Muscle of back (tissue), 11 donors: ENCODE measurements around the gene COL23A1. TPM values are rescaled to one million over a fixed set of nuclear protein-coding genes. Genes with fewer than 3 reads are reported as not detected.
"Not testable (repeated sequence)": the region's sequence is repeated elsewhere in the genome, so short reads cannot be mapped to it uniquely, and the experiment has no call there.

Experiments
- DNase-seq, 3 donors: peaks; one replicate each; pipeline versions ENCODE4 v3.0.0 to v3.0.0-alpha.2; 2013
- polyA plus RNA-seq, 10 donors: library from polyadenylated mRNA; unstranded; fragments of 120-200 nt; gene quantifications; one replicate each; pipeline ENCODE4 v1.2.1, GENCODE V29; 2013; ENCODE audit not compliant: insufficient read length in 10 of 10

COL23A1 gene
- polyA plus RNA-seq, 10 donors, result 0.67 to 13.2 (median 4.5) TPM

DNA sequence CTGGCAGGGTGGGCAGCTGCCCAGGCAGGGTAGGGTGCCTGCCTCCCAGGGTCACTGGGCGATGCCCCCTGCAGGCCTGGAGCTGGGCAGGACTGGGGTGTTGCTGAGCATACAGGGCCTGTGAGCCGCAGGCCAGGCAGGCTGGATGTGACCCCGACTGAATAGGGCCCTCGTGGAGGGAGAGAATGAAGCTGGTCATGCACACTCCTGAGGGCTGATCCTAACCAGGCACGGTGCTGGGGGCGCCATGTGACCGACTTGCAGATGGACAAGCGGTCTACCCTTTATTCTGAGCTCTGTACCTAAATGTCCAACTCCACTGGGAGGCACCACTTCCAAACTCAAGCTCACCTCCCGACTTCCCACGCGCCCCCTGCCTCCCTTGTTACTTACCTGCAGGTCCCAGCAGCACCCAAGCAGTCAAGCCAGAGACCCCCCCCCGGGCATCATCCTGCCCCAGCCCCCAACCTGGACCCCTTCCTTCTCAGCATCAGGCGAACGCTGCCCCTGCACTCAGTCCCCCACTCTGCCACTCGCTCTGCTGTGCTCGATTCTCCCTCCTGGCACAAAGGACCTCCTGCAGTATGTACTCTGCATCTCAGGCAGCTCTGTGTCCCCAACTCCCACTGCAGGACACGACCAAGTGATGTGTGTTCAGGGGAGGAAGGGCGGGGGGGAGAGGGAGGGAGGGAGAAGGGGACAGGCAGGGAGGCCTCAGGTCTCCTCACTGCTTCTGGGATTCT is 280.8 kb downstream of the COL23A1 start:
- DNase-seq, result no peak

DNA sequence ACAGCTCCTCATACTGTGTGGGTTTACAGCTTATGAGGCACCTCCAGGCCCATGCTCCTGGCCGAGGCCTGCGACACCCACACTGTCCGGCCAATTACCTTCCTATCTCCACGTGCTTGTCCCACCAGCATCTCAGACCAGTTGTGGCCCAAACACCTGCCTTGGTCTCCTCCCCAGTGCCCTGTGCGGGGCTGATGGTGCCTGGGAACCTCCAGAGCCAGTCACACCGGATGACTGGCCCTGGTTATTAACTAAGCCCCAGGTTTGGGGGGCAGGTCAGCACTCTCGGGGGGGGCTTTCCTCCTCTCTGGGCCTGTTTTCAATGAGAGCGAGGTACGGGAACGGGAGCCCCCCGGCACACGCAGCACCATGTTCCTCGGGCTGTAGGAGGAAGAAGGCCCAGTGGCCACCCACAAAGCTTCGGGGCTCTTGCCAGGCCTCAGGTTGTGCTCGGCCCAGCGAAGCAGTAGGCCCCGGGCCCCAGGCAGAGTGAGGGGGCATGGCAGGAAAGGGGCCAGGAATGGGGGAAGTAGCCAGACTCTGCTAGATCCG is 281.6 kb downstream of the COL23A1 start:
- DNase-seq, result no peak

DNA sequence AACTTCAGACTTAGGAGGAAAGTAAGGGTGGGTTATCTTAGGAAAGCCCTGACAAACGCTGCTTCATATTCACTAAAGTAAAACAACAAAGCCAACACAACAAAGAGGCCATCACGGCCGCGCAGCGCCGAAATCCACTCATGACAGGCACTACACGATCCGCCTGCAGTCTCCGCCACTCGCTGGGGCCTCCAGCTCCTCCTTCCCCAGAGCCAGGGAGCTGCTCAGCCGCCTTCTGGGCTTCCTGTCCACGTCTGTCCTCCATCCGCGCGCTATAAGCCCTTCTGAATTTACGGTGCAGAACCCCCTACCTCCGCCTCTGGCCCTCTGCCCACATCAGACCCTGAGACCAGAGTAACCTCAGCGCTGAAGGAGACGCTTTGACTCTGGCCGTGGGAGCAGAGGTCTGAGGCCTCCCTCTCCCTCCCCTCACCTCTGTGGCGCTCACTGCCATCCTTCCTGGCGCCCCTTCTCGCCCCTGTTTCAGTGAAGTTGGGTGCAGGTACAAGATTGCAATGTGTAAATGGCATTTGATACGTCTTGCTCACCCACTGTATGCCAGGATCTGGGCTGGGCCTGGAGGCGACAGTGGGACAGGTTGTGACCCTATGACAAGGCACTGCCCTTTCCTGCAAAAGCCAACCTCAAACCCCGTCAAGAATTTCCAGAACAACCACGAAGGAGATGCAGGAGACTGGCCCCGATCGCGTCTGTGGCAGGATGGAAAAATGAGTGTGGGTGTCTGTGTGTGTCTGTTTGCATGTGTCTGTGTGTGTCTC is 282.7 kb downstream of the COL23A1 start:
- DNase-seq, result no peak

DNA sequence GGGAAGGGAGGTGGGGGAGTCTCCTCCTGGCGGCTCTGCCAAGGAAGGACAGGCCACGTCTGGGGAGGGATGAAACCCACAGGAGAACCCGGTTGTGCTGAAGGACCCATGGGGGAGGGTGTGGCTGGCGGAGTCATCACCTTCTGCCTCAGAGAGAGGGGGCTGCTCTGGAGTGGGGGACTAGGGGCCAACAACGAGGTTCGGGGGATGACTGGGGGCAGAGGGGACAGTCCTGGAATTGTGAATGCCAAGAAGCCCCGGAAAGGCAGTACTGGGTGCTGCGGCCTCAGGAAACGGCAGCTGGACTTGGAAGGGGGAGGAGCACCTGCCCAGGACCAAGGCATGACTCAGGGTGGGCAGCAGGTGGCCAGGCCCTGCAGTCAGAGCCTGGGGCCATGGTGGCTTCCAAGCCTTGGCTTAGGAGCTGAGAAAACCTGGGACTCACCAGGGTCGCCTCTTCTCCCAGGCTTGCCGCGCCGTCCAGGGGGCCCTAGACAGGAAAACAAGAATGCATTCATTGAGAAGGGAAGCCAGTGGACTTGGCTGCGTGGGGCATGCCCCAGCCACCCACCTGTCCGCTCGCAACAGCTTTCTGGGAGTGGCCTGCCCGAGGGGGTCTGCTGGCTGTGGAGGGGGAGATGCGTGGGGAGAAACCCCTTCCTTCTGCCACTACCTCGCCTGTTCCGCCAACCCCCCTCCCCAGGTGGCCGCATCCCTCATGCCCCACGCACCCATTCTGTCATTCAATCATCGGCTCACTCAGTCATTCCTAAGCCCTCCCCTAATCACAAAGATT is 283.6 kb downstream of the COL23A1 start:
- no peak for DNase-seq

DNA sequence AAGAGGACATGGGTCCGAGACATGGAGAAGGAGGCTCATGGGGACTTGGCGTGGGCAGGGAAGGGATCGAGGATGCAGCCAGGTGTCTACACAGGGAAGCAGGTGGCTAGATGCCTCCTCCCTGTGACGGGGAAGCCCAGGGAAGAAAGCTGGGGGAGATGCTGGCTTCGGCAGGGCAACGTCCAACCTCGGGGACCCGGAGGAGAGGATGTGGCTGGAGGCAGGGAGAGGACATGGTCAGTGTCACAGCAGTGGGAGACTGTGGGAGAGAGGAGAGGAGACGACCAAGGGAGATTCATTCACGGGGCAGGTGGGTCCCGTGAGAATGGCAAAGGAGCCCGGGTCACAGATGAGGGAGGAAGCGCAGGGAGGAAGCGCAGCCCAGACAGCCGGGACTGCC is 284.4 kb downstream of the COL23A1 start:
- no peak for DNase-seq

DNA sequence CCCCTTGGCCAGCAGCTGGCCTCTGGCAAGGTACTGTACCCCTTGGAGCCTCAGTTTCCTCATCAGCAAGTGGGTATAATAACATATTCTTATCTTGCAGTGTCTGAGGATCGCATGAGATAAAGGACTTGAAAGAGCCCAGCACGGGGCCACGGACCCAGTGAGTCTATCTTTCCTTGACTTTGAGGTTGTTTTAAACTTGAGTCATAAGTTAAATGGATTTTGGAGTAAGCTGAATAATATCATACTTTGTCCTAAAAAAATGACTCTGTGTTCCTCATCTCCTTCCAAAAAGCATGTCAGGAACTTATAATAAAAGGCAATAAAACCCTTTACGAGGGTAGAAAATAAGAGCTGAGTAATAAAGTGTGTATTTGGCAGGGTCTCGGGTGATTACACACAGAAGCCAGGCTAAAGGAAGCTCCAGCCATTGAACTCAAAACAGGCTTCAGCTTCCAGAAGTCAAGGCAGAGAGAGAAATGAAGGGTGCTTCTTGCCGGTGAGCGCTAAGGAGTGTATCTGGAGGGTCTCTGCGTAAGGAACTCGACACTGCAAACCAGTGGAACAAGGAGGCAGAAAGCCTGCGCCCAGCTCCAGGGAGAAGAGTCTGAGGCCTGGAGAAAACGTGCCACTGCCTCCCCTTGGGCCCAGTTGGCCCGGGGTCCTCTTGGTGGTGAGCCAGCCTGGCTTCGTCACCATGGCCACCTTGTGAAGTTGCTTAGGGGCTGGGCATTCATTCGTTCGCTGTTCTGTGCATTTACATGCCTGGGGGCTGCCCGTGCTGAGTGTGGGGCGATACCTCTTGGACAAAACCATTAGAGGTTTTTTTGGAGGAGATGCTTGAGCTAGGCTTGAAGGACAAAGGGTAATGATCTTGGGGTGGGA is 285.2 kb downstream of the COL23A1 start:
- peak in 1 of 3 donors; percentile 49 for DNase-seq

DNA sequence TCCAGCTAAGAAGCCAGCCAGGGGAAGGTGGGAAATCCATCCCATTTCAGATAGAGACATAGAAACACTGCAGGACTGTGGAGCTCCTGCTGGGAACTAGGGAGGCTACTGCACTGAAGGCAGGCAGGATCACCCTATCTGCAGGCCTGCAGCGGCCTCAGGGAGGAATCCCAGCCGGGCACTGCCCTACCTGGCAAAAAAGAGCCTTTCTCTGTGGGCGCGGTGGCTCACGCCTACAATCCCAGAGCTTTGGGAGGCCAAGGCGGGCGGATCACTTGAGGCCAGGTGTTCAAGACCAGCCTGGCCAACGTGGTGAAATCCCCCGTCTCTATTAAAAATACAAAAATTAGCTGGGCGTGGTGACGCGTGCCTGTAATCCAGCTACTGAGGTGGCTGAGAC is 286.2 kb downstream of the COL23A1 start:
- no peak for DNase-seq

DNA sequence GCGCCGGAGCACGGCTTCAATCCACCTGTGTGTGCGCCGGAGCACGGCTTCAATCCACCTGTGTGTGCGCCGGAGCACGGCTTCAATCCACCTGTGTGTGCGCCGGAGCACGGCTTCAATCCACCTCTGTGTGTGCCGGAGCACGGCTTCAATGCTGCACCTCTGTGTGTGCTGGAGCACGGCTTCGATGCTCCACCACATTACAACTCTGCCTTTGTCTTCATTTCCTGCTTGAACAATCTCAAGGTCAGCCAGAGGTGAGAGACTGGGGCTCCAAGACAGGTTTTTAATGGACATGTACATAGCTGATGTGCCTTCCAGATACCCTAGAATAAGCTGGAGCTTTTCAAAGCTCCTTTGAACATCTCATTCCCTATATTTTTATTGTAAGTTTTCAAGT is 287.9 kb downstream of the COL23A1 start:
- not testable (repeated sequence) for DNase-seq

DNA sequence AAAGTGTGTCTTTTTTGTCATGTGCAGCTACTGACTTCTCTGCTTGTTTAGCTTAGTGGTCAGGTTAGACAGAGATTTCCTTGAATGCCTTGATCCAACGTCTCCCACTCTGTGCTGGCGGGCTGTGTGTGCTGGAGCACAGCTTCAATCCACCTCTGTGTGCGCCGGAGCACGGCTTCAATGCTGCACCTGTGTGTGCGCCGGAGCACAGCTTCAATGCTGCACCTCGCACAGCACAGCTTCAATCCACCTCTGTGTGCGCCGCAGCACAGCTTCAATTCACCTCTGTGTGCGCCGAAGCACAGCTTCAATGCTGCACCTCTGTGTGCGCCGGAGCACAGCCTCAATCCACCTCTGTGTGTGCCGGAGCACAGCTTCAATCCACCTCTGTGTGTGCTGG is 288.6 kb downstream of the COL23A1 start:
- DNase-seq, result no peak

DNA sequence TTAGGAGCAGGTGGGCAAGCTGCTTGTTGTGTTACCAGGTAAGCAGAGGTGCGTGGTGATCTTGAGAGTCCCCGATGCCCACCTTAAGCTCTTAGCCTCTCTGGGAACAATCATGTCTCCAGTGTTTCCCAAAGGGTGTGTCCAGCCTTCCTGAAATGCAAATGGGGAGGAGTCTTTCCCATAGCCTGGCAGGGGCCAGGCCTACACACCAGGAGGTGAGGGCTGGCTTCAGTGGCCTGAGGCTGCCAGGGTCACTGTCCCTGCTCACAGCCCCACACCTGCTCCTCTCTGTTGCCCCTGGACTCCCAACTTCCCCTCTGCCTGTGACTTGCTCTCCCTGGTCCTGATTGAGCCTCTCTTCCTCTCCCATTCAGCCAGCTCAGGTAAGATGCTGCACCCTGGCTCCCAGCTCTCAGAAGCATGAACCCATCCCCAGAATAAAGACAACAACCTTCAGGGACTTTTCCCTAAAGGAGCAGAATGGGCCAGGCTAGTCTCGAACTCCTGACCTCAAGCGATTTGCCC is 291.8 kb downstream of the COL23A1 start:
- no peak for DNase-seq

DNA sequence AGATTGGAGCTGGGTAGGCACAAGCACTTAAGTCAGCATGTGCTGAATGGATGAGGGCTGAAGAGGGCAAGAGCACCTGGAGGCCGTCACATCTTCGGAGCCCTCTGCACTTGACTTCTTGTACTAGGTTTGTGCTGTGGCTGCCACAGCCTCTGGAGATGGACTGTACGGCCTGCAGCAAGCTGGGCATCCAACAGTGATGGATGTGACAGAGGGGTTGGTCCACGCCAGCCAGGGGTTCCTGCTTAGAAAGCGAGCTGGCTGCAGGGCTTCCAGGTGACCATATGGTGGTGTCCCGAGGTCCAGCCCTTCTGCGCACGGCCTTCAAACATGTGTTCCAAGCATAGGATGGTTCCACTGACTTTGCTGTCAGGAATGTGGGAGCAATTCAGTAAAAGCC is 292.4 kb downstream of the COL23A1 start:
- no peak for DNase-seq

DNA sequence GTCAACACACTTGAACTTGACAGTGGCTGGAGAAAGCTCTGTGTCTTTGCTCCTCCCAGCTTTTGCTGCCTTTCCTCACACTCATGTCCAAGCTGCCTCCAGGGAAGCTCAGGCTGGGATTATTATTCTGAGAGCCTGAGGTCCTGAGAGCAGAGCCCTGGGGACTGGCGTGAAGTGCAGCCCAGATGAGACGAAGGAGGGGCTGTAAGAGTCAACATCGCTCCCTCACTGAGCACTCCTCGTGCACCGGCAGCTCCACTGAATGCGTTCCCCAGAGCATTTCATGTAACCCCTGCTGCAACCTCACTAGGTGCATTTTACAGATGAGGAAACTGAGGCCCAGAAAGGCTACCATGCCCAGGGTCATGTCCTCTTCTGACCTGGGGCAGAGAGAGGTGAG is 294.1 kb downstream of the COL23A1 start:
- no peak for DNase-seq

DNA sequence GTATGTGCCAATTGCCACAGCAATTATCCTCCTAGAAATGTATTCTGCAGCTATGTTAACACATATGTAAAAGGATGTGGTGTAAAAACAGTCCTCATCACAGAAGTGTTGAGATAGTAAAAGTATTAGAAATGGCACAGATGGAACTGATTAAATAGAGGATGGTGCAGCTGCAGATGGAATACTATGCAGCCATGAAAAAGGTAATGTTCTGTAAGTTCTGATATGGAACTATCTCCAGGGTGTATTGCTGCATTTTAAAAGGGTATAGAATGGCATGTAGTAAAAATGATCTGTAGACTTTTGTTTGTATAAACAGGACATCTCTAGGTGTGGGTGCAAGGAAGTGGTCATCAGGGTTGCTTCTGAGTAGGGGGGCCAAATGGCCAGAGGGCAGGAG is 294.6 kb downstream of the COL23A1 start:
- DNase-seq, result no peak

DNA sequence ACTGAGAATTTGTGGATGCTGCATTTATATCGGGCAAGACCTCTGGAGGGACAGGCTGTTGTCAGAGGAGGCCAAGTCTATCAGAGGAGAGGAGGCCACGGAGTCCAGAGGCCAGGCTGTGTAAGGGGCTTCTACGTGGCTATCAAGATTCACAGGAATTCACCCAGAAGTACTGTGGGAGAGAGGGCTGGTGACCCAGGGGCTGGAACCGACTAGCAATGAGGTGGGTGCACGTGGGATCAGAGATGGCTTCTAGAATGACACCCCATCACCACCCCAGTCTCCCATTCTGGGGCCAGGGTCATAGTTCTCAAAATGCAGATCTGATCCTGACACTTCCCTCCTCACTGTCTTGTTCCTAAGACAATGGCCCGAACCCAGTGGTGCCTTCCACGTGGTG is 296.4 kb downstream of the COL23A1 start:
- DNase-seq, result no peak

DNA sequence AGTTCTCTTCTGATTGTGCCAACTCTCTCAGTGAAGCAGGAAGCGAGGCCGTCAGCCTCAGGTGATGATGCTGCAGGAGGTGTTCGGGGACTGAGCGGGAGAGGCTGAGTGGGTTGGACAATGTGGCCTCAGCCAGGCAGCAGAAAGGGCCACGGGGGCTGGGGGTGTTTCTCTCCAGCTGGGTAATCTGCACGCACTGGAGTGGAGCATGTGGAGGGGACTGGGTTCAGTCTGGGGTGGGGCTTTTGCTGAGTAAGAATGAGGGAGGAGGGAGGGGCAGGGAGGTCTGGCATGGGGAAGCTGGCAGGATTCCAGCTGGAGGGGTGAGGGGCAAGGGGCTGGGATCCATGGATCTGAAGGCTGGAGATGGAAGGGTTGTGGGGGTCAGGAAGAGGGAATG is 296.8 kb downstream of the COL23A1 start:
- DNase-seq, result no peak

DNA sequence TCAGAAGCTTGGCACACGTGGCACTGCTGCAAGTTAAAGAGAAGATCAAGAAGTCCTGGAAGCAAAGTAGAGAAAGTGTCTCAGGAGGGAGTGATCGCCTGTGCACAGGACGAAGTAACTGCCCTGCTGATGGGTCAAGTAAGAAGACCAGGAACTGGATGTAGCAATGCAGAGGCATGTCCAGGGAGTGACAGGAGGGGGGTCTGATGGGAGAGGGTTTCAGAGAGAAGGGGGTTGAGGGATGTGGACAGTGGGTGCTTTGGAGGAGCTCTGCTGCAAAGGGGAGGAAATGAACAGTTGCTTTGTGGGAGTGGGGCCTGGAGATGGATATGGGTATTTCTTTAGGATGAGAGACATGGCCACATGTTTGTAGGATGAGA is 297.4 kb downstream of the COL23A1 start:
- no peak for DNase-seq

DNA sequence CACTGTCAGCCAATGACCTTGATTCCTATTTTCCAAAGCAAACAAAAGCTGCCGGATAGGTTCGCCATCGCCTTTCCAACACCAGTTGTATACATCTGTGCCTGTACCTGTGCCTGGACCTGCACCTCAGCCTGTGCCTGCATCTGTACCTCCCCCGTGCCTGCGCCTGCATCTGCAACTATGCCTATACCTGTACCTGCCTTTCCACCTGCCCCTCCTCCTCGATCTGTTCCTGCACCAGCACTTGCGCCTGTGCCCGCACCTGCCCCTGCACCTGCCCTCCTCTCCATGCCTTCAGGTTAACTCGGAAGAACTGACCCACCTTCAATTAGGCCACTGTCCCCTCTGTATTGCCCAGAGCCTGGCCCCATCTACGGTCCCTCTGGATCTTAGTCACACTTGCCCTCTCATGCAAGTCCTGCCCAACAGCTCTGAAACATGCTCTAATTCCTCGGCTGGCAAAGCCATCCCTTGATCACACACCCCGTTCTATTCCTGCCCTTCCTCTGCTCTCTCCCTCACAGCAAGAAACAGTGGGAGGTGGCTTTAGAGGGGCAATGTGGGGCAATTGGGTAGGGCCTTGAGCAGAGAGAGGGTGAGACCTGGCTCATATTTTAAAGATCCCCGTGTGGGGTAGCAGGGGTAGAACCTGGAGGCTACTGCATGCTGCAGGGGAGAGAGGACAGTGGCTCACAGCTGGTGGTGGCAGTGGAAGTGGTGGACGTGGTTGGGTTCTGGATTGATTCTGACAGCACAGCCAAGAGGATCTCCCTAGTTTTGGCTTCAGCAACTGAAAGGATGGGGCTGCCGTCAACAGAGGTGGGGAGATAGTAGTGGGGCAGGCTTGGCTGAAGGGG is 298.0 kb downstream of the COL23A1 start:
- no peak for DNase-seq

DNA sequence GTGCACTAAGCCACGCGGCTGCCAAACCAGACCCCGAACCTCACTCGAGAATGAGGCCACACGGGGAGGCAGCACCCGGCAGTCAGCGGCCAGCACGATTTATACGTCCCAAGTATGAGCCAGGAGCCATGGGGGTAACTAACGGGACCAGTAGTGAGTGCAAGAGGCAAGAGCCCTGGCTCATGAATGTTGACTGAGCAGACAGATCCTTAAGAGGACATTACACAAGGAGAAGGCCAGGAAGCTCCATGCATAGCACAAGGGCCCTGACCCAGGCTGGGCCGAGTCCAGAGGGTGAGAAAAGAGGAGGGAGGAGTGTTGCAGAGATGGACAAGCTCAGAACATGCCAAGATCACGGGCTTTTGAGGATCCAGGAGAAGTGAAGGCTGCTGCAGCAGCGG is 299.0 kb downstream of the COL23A1 start:
- no peak for DNase-seq

DNA sequence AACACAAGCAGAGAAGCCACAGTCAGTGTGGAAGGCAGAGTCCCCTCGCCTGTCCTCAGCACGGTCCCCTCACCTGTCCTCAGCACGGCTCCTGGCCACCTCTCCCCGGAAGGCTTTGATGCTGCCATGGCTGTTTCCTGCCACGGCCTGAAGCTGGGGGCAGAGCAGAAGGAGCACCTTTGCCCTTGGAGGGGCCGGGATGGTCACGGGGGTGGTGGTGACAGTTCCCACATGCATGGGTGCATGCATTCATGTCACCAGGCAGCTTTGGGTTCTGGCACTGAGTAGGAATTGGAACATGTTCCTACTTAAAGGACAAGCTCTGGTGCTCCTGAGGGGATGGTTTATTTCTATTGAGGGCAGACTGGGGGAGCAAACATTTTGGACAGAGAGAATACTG is 299.8 kb downstream of the COL23A1 start:
- no peak for DNase-seq

DNA sequence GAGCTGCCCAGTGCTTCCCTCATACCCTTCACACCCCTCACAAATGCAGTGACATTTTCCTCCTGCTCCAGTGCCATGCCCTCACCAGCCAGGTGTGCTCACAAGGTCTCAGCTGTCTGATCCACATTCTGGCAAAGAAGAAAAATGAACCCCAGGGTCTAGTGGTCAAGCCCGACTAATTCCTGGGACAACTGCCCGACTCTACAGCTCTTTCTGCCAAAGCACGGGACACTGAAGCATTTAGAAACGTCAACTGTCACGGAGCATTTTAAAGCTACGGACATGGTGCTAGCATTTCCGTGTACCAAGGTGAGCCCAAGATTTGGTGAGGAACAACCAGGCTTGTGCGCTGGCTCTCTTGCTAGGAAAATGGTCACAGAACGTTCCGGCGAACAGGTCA is 300.8 kb downstream of the COL23A1 start:
- no peak for DNase-seq
